Duodenal mucosa (tissue), 2 donors: ENCODE results near the gene ACAP3.

Experiments used
- H3K27ac ChIP-seq: one replicate; pipeline ENCODE4 v1.7.0; 2013; ENCODE audit warnings: low read depth, low read length
- H3K27me3 ChIP-seq, 2 donors: one replicate each; pipeline ENCODE4 v1.7.0; 2013; ENCODE audit warnings: low read length in 2 of 2, control low read depth in 1 of 2; ENCODE audit not compliant: insufficient read depth in 2 of 2, control insufficient read depth in 1 of 2
- H3K36me3 ChIP-seq, 2 donors: one replicate each; pipeline ENCODE4 v1.7.0; 2013; ENCODE audit warnings: low read length in 2 of 2, control low read depth in 1 of 2; ENCODE audit not compliant: insufficient read depth in 2 of 2, control insufficient read depth in 1 of 2
- H3K4me1 ChIP-seq, 2 donors: one replicate each; pipeline ENCODE4 v1.7.0; 2013; ENCODE audit warnings: low read length in 2 of 2, control low read depth in 1 of 2; ENCODE audit not compliant: insufficient read depth in 2 of 2, control insufficient read depth in 1 of 2
- H3K4me3 ChIP-seq, 2 donors: one replicate each; pipeline ENCODE4 v1.7.0; 2013; ENCODE audit warnings: low read length in 2 of 2, low read depth in 1 of 2
- H3K9ac ChIP-seq, 2 donors: one replicate each; pipeline ENCODE4 v1.7.0; 2013; ENCODE audit warnings: low read length in 2 of 2, low read depth in 1 of 2
- H3K9me3 ChIP-seq, 2 donors: one replicate each; pipeline ENCODE4 v1.7.0; 2013; ENCODE audit warnings: low read length in 2 of 2, control low read depth in 1 of 2; ENCODE audit not compliant: control insufficient read depth in 1 of 2

Gene ACAP3

DNA sequence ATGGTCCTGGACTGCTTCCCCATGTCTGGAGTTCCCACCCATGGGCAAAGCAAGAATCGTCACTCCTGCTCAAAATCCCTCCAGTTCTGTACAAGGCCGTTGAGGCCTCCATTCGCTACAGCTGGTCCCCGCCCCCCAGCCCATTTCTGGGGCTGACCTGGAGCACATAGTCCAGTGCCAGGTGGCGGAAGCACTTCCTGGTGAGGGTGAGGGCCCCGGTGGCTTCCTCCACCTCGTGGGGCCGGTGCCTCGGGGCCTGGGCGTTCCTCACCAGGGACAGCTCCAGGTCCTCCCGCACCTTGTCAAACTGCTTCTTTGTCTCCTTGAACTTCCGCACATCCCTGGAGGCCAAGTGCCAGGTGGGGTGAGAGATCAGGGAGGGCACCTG is 7.4 kb downstream of the ACAP3 start:
- Histone ChIP-seq H3K4me1 (peaks cover 11 to 12% of the 10 kb centered on the region in 2 donors), H3K27ac (no peak overlapping the region), H3K9ac (no peak overlapping the region), H3K27me3 (no peaks in the 10 kb centered on the region), H3K4me3 (no peak overlapping the region), H3K36me3 (peaks cover 0 to 5% of the 10 kb centered on the region in 2 donors), H3K9me3 (no peaks in the 10 kb centered on the region)

DNA sequence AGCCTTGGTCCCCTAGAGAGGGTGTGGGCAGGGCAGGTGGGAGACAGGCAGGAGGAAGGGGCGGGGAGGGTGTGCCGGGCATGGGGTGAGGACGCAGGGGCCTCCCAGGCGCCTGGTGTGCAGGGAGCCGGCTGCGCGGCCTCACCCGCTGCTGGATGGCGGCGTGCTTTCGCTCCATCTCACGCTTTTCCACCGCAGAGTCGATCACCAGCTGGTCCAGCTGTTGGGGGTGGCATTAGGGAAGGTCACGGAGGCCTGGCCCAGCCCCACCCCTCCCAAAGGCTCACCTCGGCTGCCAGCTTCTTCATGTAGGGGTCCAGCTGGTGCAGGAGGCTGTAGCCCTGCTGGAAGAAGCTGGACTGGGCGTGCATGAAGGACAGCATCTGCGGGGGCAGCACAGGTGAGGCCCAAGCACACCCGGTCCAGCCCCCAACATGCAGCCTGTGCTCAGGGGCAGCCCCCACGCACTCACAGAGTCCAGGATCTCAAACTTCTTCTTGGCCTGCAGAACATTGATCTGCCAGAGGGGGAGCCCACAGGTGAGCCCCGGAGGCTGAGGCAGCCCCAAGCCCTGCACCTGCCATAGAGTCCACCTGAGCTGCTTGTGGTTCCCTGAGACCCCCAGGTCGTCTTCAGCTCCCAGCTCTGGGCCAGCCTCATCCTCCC is 7.9 kb downstream of the ACAP3 start:
- H3K36me3 ChIP-seq: peaks cover 0 to 8% of the 10 kb centered on the region in 2 donors
- no peak overlapping the region for H3K9ac ChIP-seq
- H3K27ac ChIP-seq: no peak overlapping the region
- H3K4me1 ChIP-seq: peaks cover 6% of the 10 kb centered on the region in 2 donors
- H3K4me3 ChIP-seq: no peak overlapping the region
- no peaks in the 10 kb centered on the region for H3K9me3 ChIP-seq
- H3K27me3 ChIP-seq: no peaks in the 10 kb centered on the region

DNA sequence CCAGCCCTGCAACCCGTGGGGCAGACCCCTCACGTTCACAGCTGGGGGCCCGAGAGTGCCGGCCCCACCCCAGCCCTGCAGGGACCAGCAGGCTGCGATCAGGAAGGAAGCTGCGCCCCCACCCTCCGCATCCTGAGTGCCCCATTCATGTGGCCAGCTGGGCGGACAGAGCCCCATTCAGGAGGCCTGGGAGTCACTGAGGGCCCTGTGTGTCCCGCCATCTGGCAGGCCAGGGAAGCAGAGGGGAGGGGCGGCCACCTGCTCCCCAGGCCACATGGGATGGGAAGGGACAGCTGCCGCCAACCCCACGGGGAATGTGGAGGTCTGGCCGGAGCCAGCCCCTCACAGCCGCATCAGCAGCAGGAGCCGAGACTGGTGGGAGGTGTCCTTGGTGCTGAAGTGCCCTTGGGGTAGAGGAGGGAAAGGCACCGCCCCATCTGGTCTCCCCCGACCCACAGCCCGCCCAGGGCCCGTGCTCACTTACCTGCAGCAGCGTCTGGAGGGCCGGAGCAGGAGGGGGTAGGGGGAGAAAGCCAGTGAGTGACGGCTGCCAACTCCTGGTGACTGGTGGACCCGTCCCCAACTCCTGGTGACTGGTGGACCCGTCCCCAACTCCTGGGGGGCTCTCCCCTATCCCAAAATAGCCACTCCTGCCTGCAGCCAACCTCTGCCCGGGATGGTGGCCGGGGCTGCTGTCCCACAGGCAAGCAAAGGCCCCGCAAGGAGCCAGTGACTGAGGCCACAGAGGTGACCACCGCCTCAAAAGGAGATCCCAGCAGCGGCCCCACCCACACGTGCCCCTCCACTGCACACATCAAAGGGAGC is 8.7 kb downstream of the ACAP3 start:
- H3K9me3 ChIP-seq: no peaks in the 10 kb centered on the region
- no peak overlapping the region for H3K4me3 ChIP-seq
- no peak overlapping the region for H3K9ac ChIP-seq
- H3K36me3 ChIP-seq: peaks cover 0 to 8% of the 10 kb centered on the region in 2 donors
- no peaks in the 10 kb centered on the region for H3K4me1 ChIP-seq
- H3K27me3 ChIP-seq: no peaks in the 10 kb centered on the region
- H3K27ac ChIP-seq: no peak overlapping the region

DNA sequence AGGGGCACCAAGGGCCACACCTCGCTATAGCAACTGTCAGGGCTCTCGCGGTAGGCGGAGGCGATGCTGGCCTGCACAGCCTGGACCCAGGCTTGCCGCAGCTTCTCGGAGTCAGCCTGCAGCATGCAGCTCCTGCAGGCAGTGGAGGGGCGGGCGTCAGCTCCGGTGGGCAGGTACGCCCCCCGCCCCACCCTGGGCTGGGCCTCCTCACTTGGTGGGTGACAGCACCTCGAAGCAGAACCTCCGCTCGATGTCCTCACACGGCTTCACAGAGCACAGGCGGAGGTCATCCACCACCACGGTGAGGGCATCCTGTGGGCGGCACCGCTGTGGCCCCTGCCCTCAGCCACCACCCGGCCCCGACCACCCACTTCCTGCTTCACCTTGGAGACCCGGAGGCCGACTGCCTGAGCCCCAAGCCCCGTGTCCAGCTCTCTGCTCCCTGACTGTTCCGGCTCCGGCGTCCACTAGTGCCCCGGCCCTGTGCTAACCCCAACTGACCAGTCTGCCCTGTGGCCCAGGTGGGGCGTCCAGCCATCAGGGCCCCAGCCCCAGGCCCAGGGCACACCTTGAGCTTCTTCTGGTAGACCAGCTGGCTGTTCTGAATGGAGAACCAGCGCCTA is 9.8 kb downstream of the ACAP3 start:
- Histone ChIP-seq H3K4me3 (no peak overlapping the region), H3K9me3 (no peaks in the 10 kb centered on the region), H3K9ac (no peak overlapping the region), H3K4me1 (no peaks in the 10 kb centered on the region), H3K27me3 (no peaks in the 10 kb centered on the region), H3K27ac (no peak overlapping the region), H3K36me3 (peaks cover 0 to 8% of the 10 kb centered on the region in 2 donors)

DNA sequence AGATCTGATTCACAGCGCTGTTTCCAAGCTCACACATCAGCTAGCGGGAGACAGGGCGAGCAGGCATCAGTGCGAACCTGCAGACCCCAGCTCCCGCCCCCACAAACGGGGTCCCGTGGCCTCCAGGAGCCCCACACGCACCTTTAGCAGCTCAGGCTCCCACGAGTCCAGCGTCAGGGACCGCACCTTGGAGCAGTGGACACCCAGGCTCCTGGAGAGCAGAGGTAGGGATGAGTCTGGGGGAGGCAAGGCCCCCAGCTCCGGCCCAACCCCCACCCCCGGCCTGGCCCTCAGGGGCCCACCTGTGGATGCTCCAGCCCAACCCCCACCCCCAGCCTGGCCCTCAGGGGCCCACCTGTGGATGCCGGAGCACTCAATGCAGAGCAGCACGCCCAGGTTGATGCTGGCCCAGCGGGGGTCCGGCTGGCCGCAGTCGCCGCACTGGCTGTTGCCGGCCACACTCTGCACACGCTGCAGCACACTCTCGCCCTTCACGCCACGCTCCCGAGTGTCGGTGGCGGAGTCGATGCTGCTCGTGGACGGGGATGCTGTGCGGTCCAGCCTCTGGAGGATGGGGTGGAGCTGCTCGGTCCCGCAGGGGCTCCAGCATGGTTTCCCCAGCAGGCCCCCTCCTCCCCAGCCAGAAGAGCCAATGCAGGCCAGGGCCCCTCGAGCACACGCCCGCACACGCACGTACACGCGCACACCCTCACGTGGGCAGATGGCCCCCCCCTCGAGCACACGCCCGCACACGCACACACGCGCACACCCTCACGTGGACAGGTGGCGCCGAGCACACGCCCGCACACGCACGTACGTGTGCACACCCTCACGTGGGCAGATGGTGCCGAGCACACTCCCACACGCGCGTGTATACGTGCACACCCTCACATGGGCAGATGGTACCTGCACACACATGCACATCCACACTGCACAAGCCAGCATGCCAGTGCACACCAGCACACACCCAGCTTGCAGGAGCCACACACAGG is 11.4 kb downstream of the ACAP3 start:
- H3K36me3 ChIP-seq: peaks cover 0 to 8% of the 10 kb centered on the region in 2 donors
- H3K9ac ChIP-seq: no peak overlapping the region
- no peaks in the 10 kb centered on the region for H3K27me3 ChIP-seq
- no peak overlapping the region for H3K27ac ChIP-seq
- peaks cover under 1 to 6% of the 10 kb centered on the region in 2 donors for H3K4me1 ChIP-seq
- no peak overlapping the region for H3K4me3 ChIP-seq
- H3K9me3 ChIP-seq: no peaks in the 10 kb centered on the region

DNA sequence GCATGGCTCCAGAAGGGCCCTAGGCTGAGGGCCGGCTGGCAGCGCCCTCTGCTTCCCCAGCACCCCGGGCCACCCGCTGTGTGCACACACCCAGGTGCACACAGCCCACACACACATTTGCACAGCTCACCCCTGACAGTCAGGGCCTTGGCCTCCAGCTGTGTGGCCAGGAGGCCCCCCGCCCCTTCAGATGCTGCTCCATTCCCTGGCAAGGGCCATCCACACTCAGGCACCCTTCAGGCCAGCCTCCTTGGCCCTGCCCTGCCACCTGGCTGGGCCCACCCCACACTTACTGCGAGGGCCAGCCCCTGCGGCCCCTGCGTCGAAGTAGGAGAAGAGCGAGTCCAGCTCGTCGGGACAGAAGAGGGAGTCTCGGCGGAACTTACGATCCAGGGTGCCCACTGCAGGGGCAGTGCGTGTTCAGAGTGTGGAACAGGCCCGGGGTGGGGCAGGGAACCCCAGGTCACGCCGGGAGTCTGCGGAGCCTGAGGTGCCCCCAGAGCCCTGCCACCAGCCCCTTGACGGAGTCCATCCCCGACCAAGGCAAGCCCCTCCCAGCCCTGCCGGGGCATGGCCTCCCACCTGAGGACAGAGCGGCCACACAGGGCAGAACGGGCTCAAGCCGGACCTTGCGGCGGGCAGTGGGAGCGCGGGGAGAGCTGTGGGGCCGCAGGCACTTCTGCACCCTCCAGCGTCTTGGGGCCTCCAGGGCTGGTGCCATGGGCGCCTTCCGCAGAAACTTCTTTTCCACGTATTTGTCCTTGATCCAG is 12.4 kb downstream of the ACAP3 start:
- Histone ChIP-seq H3K4me1 (peaks cover 11 to 12% of the 10 kb centered on the region in 2 donors), H3K36me3 (peaks cover 0 to 8% of the 10 kb centered on the region in 2 donors), H3K9me3 (no peaks in the 10 kb centered on the region), H3K27ac (no peak overlapping the region), H3K9ac (no peak overlapping the region), H3K4me3 (no peak overlapping the region), H3K27me3 (no peaks in the 10 kb centered on the region)

DNA sequence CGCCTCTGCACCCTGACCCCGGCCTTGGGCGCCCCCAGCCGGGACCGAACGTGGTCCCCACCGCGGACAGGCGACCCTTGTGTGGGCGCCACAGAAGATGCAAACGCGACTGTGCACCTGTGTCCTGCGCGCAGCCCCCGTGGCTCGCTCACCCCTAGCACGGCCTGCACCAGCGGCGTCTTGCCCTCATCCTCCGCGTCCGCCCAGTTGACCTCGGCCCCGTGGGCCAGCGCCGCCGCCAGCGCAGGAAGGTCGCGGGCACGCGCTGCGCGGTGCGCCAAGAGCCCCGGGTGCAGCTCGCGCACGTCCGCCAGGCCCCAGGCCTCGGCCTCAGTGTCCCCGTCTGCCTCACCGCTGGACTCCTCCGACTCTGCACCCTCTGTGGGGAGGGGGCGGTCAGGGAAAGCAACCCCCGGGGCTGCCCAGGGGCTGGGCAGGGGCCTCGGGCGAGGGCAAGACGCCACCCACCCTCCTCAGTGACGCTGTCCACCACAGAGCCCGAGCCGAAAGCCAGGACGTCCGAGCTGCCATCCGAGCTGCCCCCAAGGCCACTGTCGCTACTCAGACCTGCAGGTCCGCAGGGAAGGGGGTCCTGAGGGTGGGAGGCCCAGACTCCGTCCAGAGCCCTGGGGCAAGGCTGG is 13.4 kb downstream of the ACAP3 start:
- Histone ChIP-seq H3K36me3 (peaks cover 0 to 8% of the 10 kb centered on the region in 2 donors), H3K27ac (no peak overlapping the region), H3K27me3 (no peaks in the 10 kb centered on the region), H3K4me1 (peaks cover 12% of the 10 kb centered on the region in 2 donors), H3K9ac (no peak overlapping the region), H3K9me3 (no peaks in the 10 kb centered on the region), H3K4me3 (no peak overlapping the region)

DNA sequence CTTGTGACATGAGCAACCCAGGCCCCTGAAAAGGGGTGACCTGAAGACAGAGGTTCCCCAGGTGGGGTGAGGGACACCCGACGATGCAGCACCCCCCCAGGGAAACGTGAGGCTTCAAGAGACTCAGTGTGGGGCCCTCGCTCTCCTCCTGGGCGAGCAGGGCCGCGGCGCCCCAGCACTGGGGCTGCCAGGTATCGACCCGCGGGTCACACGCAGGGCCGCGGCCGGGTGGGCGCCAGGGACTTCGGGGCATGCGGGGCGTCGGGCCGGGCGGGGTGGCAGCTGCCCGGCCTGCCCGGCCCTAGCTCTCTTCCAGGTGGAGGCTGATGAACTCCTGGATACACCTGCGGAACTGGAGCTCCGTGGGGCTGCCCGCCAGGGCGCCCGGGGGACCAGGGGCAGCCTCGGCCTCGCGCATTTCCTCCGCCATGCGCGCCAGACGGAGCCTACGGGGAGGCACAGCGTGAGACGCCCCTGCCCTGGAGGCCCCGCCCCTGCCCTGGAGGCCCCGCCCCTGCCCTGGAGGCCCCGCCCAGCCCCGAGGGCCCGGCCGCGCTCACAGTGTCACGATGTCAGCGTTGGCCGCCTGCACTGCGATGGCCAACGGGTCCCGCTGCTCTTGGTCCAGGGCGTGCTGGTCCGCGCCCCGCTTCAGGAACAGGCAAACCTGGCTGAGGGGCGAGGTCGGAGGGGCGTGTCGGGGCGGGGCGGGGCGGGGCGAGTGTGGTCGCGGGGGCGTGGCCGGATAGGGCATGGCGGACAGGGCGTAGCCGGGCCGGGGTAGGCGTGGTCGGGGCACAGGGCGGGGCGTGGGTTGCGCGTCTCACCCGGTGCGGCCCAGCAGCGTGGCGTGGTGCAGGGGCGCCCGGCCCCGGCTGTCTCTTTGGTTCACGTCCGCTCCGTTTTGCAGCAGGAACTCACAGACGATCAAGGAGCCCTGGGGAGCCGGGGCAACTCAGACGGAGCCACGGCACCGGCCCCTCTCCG is 14.2 kb downstream of the ACAP3 start:
- peaks cover 0 to 8% of the 10 kb centered on the region in 2 donors for H3K36me3 ChIP-seq
- peaks cover 12% of the 10 kb centered on the region in 2 donors for H3K4me1 ChIP-seq
- H3K27me3 ChIP-seq: no peaks in the 10 kb centered on the region
- no peak overlapping the region for H3K4me3 ChIP-seq
- H3K27ac ChIP-seq: no peak overlapping the region
- no peaks in the 10 kb centered on the region for H3K9me3 ChIP-seq
- H3K9ac ChIP-seq: no peak overlapping the region
